BE2C (cell line): ENCODE data around the gene DEFB118.

ENCODE experiments used
- DNase-seq: peaks from one replicate; pipeline ENCODE4 v3.0.0-alpha.2; 2020
- H3K27me3 ChIP-seq: fragments of 250-450 bp; sonication (Bioruptor Pico); 2 replicates; pipeline ENCODE4 v1.5.1; 2020; ENCODE audit warnings: mild to moderate bottlenecking
- H3K36me3 ChIP-seq: fragments of 250-450 bp; sonication (Bioruptor Pico); 2 replicates; pipeline ENCODE4 v1.5.1; 2020; ENCODE audit warnings: mild to moderate bottlenecking
- H3K4me1 ChIP-seq: fragments of 250-450 bp; sonication (Bioruptor Pico); 2 replicates; pipeline ENCODE4 v1.5.1; 2020
- H3K4me3 ChIP-seq: 2 replicates; pipeline ENCODE4 v1.5.1; 2011; ENCODE audit warnings: low read depth, low read length
- H3K9me3 ChIP-seq: fragments of 250-450 bp; sonication (Bioruptor Pico); 2 replicates; pipeline ENCODE4 v1.5.1; 2020
- TF ChIP-seq, protein P1 (sequence below): IDR thresholded peaks from 2 replicates; pipeline ENCODE4 v1.5.1; 2012; ENCODE audit warnings: mild to moderate bottlenecking, low read depth, low read length

The DEFB118 gene

DNA sequence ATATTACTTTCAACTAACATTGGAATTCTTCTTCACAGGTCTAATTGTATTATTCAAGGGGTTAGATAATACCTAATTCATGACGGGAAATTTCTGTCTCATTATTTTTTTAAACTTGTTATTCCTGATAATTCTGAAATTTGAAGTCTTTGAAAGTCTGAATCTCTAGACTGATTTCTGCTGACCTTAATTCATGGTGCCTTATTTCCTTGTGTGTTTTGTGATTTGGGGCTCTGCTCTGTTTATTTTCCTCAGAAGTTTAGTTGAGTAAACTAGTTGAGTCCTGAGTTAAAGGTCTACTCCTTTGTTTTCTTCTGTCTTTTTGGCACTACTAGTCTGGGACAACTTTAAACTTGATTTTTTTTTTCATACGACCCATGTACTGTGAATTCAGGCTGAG, 5.9 kb downstream of the DEFB118 start:
- Histone ChIP-seq H3K36me3 (no peaks in the 10 kb centered on the region), H3K9me3 (no peaks in the 10 kb centered on the region), H3K4me1 (no peaks in the 10 kb centered on the region), H3K4me3 (no peak overlapping the region), H3K27me3 (0 out of 2 replicates have a peak, but pooled peaks cover 3% of the 10 kb centered on the region)
- TF ChIP-seq, protein P1, sequence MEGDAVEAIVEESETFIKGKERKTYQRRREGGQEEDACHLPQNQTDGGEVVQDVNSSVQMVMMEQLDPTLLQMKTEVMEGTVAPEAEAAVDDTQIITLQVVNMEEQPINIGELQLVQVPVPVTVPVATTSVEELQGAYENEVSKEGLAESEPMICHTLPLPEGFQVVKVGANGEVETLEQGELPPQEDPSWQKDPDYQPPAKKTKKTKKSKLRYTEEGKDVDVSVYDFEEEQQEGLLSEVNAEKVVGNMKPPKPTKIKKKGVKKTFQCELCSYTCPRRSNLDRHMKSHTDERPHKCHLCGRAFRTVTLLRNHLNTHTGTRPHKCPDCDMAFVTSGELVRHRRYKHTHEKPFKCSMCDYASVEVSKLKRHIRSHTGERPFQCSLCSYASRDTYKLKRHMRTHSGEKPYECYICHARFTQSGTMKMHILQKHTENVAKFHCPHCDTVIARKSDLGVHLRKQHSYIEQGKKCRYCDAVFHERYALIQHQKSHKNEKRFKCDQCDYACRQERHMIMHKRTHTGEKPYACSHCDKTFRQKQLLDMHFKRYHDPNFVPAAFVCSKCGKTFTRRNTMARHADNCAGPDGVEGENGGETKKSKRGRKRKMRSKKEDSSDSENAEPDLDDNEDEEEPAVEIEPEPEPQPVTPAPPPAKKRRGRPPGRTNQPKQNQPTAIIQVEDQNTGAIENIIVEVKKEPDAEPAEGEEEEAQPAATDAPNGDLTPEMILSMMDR, result no peak
- DNase-seq, result no peak

DNA sequence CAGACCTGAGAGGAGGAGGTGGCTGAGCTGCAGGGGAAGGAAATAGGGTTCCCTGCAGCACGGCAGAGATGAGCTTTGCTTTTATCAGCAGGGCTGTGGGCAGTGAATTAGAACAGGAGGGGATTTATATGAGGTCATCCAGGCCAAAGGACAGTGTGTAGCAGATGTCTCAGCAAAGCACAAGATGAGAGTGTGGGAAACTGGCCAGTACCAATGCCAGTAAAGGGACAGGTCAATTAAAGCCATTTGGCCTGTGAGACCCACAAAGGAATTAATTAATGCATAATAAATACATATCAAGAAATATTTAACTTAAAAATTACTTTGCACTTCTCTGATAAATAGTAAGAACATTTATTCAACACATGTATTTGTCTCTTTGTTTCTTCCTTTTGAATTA, 22.1 kb downstream of the DEFB118 start, which contains the start of gene DEFB119:
DEFB119 (minus strand) TSS at position 101 of the 400 bp plus-strand sequence. CDS start 107 bp downstream, outside the sequence.
- no peaks in the 10 kb centered on the region for H3K9me3 ChIP-seq
- DNase-seq, result no peak
- TF ChIP-seq, protein P1, result no peak
- H3K36me3 ChIP-seq, result no peaks in the 10 kb centered on the region
- no peaks in the 10 kb centered on the region; the same call in 1 of the 2 replicates for H3K27me3 ChIP-seq
- H3K4me3 ChIP-seq, result no peak within 1 kb of the TSS
- no peaks in the 10 kb centered on the region for H3K4me1 ChIP-seq

DNA sequence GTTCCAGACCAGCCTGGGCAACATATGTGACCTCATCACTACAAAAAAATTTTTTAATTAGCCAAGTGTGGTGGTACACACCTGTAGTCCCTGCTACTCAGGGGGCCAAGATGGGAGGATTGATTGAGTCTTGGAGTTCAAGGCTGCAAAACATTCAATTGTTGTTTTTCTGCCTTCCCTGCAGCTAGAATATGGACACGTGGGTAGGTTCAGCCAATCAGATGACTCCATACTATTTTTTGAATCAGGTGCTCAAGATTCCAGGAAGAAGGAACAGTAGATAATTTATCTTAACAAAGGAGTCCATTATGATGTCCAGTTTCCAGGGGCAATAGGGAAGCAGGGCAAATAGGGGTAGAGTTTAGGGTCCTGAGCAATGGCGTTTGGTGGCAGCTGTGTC, 24.4 kb downstream of the DEFB118 start:
- no peaks in the 10 kb centered on the region; the same call in 1 of the 2 replicates for H3K27me3 ChIP-seq
- no peaks in the 10 kb centered on the region for H3K9me3 ChIP-seq
- TF ChIP-seq, protein P1, result no peak
- H3K4me3 ChIP-seq, result no peak overlapping the region
- H3K4me1 ChIP-seq, result no peaks in the 10 kb centered on the region
- H3K36me3 ChIP-seq, result no peaks in the 10 kb centered on the region
- DNase-seq, result no peak

DNA sequence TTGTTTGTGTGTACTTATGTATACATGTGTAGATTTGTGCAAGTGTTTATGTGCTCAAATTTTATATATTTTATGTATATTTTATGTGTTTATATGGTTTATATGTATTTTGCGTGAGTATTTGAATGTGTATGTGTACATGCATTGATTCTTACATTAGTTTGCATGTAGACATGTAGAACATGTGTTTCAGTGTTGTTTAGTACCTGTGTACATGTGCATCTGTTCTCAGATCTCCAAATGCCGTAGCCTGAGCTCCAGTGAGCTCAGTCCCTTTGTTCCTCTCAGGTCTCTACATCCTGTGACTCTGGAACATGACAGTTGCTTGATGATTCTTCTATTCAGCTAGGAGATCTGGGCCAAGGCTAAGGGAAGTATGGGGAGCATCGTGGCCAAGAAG, 26.5 kb downstream of the DEFB118 start:
- no peaks in the 10 kb centered on the region for H3K9me3 ChIP-seq
- H3K27me3 ChIP-seq, result no peaks in the 10 kb centered on the region; the same call in 1 of the 2 replicates
- H3K36me3 ChIP-seq, result no peaks in the 10 kb centered on the region
- TF ChIP-seq, protein P1, result no peak
- DNase-seq, result no peak
- H3K4me1 ChIP-seq, result no peaks in the 10 kb centered on the region
- no peak overlapping the region for H3K4me3 ChIP-seq

DNA sequence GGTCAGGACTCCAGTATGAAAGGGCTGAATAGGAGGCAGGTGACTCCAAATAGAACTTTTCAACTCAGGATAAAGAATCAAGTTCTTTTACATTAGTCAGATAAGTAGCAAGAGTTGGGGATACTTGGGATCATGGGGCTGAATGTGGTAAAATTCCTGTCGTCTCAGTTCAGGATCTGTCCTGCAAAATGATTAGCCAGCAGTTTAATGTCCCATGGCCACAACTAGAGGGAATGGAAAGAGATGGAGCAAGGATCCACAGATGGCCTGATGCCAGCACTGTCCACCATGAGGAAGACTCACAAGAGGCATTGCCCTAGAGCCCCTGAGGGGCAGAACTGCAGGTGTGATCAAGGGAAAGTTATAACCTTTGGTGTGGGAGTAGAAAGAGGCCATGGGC, 35.5 kb downstream of the DEFB118 start:
- H3K36me3 ChIP-seq, result no peaks in the 10 kb centered on the region
- H3K4me1 ChIP-seq, result no peaks in the 10 kb centered on the region
- no peaks in the 10 kb centered on the region for H3K9me3 ChIP-seq
- DNase-seq, result no peak
- no peaks in the 10 kb centered on the region for H3K27me3 ChIP-seq
- no peak overlapping the region for H3K4me3 ChIP-seq
- TF ChIP-seq, protein P1, result no peak

DNA sequence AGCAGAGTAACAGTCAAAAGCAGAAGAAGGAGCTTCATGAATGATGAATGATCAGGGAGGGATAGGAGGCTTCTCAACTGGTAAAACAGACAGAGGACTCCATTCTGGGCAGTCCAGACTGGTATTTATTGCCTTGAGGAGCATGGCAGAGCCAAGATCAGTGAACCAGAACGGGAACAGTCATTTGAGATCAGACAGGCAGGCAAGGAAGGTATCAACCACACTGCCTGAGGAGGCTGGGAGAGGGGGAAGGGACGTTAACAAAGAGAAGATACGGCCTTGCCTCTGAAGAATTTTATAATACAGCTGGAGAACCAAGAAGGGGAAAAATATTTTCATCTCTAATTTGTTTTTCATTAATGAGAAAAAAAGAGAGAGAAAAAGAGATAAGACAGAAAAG, 37.7 kb downstream of the DEFB118 start, which contains the start of gene DEFB121:
DEFB121 (minus strand) TSS at position 101 of the 400 bp plus-strand sequence; CDS start at position 38, 63 bp downstream.
- H3K9me3 ChIP-seq, result no peaks in the 10 kb centered on the region
- TF ChIP-seq, protein P1, result no peak
- no peaks in the 10 kb centered on the region for H3K4me1 ChIP-seq
- no peaks in the 10 kb centered on the region for H3K36me3 ChIP-seq
- DNase-seq, result no peak
- H3K4me3 ChIP-seq, result no peak within 1 kb of the TSS
- H3K27me3 ChIP-seq, result no peaks in the 10 kb centered on the region
